NCI-H748 (cell line): ENCODE data around the gene JPH2.

Source experiments
- DNase-seq: peaks from one replicate; lab custom pipeline; 2025; ENCODE audit not compliant: unreplicated experiment; lab: John Stamatoyannopoulos, UW

Gene JPH2

DNA sequence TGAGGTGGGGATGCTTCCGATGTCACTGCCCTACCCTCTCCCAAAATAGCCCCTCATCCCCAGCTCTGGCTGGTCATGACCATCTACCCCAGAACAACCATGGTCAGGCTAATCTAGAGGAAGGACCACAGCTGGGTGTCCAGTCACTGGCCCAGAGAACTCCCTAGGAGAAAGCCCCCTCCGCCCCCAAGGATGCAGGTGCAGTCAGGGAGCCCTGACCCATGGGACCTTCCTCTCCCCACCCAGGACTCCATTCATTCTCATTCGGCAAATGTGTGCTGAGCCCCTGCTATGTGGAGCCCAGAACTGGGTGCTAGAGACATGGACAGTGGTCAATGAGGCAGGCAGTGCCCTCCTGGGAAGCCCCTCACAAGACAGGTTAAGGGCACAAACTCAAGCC lies 60.5 kb downstream of the JPH2 start:
- no peak for DNase-seq

DNA sequence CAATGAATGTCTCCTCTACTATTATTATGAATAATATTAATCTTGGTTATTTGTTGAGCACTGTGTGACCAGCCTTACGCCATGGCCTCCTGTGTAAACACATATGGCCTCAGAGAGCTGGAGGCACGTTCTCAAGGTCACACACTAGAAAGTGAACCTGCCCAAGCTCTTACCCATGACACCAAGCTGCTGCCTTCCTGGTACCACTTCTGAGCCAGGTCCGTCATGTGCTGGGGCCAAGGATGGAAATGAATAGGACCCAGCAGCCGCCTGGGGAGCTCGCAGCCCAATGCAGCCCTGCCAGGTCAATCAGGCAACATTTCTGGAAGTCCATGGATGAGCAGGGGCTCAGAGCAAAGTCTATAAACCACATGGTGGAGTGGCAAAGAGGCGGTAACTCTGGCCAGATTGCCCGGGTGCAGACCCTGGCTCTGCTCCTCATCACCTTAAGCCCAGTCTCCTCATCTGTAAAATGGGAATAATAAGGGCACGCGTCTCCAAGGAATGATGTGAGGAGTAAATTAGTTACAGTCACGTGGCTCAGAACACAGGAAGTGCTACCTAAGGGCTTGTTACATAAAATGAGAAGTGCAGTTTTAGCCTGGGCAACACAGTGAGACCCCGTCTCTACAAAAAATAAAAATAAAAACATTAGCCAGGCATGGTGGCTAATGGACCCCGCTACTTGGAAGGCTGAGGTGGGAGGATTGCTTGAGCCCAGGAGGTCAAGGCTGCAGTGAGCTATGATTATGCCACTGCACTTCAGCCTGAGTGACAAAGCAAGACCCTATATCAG lies 61.5 kb downstream of the JPH2 start:
- DNase-seq, result no peak

DNA sequence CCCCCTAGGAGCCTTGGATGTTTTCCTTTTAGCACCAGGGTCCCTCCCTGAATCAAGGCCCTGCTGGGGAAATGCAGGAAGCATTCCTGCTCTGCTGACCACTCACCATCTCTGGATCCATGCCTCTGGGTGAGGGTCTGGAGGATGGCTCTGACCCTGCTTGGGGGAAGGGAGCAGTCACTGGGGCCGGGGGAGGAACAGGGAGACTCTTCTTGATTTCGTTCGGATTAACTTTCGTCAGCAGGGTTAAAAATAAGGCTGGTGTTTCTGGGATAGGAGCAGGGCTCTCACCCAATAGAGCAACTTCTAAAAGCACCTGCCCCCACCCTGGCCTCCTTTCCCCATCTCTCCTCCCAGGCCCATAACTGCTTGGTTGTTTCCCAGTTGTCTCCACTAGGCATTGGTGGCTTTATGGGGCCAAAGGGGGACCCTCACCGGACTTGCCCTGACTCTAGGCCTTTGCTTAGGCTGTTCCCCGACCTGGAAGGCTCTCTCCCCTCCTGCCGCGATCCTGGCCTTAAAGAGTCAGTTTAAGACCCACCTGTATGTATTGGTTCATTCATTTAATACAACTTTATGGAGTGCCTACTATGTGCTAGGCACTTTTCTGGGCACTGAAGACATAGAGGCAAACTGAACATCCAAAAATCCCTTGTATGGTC lies 63.0 kb downstream of the JPH2 start:
- DNase-seq, result no peak

DNA sequence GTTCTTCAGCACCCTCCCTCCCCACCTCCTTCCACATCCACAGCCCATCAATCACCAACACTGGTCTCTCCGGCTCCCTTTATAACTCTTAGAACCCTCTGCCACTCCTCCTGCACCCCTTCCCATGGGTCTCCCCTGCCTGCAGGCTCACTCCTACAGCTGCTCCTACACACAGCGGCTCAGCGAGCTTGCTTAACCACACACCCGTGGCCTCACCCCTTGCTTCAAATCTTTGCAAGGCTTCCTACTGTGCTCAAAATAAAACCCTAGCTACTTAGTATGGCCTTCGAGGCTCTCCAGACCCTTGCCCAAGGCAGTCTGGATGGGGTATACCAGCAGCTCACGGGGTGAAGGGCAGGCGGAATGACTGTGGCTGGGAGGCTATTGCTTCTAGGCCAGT lies 63.7 kb downstream of the JPH2 start:
- no peak for DNase-seq

DNA sequence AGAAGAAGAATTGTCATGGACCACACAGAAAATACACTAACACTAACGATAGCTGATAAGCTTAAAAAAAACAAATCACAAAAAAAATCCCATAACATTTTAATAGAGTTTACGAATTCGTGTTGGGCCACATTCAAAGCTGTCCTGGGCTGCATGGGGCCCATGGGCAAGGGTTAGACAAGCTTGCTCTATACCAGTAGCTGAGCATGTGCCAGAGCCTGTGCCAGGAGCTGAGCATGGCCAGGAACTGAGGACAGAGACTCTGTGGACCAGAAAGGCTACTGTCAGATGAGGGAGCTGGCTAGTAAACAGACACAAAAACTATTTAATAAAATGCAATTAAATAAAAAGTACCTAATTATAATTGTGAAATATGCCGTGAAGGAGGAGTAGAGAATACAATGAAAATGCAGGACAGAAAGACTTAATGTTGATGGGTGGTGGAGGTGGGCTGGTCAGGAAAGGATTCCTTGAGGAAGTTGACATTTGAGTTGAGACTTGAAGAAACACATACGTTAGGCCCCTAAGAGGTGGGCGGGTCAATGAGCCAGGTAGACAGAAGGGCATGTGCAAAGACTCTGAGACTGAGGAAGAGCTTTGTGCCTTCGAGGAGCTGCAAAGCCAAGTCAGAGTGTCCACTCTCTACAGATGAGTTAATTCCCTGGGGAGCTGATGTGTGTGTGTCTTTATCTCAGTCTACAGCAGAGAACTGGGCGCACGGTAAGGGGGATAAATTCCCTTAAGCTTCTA lies 66.1 kb downstream of the JPH2 start:
- no peak for DNase-seq

DNA sequence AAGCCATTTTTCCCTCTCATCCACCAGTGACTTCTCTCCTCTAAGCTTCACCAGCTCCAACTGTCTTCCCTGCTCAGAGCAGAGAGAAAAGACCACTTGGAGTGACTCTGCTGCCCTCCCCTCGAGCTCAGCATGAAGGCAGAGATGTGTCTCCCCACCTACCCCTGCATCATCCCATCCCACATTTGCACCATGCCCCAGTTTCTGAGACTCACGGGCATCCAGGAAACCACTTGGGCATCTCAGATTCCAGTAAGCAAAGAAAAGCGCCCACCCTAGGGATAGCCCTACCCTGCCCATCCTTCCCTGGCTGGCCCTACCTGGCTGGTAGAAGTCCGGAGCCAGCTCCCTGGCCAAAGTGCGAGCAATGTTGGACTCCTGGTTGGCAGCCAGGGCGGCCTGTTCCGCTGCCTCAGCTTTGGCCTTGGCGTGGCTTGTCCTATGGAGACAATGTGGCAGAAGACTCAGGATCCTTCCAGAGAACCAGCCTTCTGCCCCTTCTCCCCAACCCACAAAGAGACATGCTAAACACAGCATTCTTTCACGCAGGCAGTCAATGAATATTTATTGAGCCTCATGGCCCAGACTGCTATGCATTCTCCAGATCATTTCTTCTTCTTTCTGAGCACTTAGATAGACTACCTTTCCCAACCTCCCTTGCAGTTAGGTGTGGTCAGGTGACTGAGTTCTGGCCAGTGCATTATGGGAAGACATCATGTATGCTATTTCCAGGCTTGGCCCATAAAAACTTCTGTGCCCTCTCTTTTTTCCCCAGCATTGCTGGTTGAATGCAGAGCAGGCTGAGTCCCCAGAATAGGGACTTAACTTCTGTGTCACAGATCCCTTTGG lies 68.6 kb downstream of the JPH2 start:
- no peak for DNase-seq

DNA sequence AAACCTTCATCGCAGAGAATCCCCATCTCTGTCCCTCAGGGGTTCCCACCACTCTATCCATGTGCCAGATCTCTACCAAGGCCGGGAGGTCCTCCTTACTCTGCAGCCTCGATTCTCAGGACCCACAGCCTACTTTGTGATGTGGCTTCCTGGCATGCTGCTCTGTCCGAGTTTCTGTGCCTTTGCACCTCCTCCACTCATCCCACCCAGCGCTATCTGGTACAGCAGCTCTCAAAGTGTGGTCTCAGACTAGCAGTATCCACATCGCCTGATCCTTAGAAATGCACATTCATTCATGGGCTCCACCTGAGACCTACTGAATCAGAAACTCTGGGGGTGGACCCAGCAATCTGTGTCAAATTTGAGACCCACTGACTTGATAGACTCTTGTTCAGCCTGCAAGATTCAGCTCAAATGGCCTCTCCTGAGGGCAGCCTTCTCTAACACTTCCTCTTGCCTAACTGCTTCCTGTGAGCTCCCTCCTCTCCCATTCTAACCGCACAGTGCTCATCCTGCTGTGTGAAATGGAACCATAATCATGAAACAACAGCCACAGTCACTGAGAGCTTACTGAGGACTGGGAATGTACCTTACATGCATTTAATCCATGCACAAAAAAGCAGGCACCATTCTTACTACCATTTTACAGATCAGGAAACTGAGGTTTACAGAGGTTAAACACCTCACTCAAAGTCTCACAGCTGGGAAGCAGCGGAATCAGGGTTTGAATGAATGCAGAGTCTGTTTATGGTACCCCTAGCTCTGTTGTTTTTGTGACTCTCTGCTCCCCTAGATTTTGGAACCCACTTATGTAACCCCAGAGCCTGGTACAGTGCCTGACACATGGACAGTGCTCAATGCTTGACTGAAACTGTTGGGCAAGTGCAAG lies 69.4 kb downstream of the JPH2 start:
- DNase-seq, result no peak

DNA sequence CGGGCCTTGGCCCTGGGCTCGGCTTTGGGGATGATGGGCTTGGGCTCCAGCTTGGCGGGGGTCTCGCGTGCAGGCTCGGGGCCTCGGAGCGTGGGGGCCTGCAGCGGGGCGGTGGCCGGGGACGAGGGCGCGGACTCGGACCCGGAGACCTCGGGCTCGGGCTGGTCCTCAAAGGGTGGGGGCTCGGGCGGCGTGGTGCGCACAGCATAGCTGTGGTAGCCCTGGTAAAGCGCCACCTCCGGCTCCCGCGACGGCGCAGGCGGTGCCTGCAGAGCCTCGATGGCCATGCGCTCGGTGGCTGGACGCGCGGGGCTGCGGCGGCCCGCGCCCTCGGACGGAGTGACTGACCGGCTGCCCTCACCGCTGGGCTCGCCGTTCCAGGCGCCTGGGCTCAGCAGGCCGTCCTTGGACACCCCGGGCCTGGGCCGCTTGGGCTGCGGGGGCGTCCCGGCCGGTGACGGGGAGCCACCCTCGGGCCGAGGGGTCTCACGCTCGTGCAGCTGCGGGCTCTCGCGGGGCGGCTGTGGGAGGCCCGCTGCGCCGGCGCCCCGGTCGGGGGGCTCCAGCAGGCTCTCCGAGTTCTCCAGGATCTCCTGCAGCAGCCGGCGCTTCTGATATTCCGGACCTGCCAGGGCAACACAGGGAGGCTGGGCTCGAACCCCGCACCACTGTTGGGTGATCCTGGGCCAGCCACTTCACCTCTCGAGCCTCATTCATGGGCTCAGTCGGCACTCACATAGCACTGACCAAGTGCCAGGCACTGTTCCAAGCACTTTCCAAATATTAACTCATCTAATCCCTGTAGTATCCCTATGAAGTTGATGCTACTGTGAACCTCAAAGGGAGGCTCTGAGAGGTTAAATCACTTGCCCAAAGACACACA lies 71.0 kb downstream of the JPH2 start:
- no peak for DNase-seq

DNA sequence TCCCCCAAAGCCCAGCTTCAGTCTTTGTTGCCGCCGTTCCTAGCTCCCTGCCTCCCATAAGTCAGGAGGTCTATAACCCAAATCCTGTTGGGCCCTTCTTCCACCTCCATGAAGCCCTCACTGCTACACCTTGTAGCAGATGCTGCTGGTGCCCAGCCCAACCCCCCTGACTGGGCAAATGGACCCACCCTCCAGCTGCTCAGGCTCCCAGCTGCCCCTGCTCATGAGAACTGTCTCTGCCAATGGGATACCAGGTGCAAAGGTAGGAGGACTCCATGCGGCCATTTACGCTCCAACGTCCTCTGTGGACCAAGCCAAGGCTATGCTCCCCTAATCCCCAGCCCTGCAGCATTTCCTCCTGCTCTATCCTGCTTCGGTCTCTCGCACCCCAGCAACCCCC lies 71.8 kb downstream of the JPH2 start:
- DNase-seq, result no peak

DNA sequence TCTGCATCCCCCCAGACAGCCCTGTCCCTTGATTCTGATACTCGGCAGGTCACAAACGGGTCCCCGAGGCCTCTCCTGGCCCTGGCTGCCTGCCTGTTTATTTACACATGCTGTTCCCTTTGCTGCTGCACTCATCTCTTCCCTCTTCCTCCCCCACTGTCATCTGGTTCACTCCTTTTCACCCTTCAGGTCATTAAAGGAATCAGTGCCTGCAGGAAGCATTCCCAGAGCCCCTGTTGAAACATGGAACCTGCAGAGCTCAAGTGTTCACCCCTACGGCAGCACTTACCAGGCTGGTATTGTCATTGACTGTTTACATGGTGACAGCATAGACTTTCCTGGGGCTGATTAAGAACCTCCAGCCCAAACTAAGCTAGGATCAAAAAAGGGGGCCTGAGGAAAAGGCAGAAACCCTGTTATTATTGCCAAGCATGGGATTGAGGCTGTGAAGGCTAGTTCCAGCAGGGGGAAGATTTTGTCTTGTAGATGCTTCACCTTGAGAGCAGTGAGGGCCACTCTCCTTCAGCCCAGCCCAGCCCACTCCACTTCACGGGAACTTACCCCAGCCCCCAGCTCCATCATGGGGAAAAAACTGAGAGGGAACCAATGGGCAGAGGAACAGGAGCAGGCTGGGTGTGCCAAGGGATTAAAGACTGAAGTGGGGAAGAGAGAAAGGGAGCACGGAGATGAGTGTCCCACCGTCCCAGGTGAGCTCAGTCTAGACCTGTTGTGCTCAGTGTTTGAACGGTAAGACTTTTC lies 73.2 kb downstream of the JPH2 start:
- DNase-seq, result no peak

DNA sequence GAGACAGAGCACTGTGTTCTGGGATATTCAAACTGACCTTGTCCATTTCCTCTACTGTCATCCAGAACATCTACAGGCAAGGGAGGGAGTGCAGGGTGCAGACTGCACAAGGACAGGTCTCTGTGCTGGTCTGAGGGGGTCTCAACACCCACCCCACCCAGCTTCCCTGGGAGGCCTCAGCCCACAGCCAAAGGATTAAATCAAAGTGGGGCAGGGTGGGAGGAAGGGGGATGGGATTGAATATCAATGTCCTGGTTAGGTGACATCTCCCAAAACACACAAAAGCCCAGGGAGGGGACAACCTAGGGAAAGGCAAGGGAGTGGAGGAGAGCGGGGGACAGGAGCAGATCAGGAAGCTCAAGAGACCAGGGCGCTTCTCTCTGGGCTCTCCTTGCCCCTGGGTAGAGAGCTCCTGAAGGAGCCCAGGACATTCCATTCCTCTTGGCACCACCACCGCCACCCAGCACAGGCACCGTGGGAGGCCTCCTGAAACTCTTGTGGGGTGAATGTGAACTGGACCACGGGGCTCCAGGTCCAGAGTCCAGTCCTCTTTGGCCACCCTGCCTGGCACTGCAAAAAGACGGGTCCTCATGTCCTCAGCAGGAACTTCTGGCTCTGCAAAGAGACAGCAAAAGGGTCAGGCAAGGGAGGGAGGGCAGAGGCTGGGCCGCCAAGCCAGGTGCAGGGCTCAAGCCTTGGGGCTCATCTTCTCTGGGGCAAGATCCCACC lies 73.9 kb downstream of the JPH2 start:
- no peak for DNase-seq

DNA sequence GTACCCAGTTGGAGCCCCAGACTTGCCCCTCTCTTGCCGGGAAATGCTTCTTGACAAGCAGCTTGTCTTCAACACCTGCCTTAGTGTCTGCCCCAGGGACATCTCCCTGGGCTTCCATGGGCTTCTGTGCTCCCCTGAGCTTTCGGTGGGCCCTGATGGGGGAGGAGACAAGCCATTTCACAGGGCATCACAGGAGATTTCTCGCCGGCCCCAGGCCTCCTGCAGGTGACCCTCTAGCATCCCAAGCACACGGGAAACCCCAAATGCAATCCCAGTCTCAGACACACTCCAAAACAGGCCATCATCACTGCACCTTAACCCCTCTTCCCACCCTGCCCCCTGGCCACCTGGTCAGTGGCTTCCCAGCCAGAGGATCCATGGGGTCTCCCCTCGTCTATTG lies 74.5 kb downstream of the JPH2 start:
- no peak for DNase-seq

DNA sequence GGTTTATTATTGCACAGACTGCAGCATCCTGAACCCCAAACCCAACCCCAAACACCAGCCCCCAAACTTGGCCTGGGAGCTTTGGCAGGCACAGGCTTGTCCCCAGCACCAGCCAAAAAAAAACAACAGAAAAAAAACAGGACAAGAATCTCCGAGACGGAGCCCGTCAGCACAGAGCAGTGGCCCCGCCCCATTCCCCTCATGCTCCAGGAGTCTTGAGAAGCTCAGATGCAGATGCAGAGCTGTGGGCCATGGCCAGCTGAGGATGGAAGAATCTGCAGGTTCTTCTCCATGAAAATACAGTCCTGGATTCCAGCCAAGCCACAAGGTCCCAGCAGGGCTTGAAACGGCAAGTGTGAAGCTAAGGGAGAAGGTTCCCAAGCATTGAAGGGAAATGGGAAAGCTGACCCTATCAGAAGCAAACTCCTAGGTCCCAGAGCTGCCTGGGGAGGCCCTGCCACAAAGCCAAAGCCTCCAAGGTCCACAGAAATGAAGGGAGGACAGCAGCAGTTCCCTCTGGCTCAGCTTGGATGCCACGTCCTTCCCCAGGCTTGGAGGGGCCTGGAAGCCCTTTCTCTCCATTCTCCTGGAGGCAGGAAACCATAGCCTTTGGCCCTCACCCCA lies 75.2 kb downstream of the JPH2 start:
- no peak for DNase-seq

DNA sequence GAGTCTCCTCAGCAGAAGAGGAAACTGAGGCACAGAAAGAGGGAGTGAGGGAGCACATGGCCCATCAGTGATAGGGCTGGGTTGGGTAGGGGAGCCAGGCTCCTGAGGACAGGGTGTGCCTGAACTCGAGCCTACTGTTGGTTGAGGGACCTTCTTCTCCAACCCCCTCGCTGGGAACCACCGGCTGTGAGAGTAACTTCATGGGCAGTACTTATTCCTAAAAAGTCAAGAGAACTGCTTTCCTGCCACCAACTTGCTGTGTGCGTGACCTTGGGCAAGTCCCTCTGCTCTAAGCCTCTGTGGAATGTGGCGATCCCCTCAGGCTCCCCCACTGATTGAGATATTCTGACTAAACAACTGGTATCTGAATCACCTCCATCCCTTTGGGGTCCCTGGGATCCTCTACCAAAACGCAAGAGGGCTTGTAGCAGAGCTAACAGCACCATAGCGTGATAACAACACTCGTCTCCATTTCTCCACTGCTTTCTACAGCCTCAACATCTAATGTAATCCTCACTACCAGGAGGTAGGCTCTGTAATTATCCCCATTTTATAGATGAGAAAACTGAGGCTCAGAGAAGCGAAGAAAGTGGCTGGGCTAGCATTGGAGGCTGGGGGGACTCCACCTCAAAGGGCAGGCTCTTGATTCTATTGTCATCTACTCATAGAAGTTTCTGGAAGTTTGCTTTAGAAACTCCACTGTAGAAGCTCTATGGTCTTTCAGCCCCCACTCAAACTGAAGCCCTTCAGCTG lies 76.0 kb downstream of the JPH2 start:
- no peak for DNase-seq

DNA sequence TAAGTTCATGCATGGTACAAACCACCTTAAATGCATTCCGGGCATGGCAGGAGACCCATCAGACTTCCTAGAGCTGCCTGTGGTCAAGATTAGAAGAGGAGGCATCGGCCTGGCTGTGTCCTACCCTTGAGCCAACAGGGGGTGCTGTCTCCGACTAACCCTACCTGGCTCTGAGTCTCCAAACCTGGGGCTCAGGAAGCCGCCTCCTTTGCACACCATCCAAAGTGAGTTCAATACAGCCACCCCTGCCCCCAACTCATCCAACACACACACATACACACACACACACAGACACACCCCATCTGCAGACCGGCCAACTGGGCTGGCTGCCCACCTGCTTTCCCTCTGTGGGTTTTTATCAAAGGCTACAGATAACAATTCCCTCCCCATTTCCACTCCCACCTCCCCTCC lies 77.0 kb downstream of the JPH2 start:
- DNase-seq, result no peak

DNA sequence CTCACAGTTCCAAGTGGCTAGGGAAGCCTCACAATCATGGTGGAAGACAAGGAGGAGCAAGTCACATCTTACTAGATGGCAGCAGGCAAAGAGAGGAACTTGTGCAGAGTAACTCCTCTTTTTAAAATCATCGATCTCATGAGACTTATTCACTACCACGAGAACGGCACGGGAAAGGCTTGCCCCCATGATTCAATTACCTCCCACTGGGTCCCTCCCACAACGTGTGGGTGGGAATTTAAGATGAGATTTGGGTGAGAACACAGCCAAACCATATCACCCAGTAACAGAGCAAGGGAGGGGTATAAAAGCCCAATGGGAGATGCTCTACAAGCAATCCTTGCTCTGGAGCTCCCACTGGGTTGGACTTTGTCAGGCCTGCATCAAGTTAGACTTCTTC lies 80.4 kb downstream of the JPH2 start:
- DNase-seq, result no peak
